Hematopoietic multipotent progenitor cell treated with erythropoietin and hydrocortisone succinate and interleukin-3 and kit ligand, for 6 days (in vitro differentiated cells): ENCODE data around the gene ENTR1.
"Not testable (repeated sequence)": the region's sequence is repeated elsewhere in the genome, so short reads cannot be mapped to it uniquely, and the experiment has no call there.

ENCODE experiments used
- DNase-seq: peaks from one replicate; pipeline ENCODE4 v3.0.0-alpha.2; 2015

ENTR1 gene

GRCh38 chr9:136438548-136439480 lies 28.4 kb upstream of the ENTR1 start:
- peak; percentile 46 for DNase-seq

DNA sequence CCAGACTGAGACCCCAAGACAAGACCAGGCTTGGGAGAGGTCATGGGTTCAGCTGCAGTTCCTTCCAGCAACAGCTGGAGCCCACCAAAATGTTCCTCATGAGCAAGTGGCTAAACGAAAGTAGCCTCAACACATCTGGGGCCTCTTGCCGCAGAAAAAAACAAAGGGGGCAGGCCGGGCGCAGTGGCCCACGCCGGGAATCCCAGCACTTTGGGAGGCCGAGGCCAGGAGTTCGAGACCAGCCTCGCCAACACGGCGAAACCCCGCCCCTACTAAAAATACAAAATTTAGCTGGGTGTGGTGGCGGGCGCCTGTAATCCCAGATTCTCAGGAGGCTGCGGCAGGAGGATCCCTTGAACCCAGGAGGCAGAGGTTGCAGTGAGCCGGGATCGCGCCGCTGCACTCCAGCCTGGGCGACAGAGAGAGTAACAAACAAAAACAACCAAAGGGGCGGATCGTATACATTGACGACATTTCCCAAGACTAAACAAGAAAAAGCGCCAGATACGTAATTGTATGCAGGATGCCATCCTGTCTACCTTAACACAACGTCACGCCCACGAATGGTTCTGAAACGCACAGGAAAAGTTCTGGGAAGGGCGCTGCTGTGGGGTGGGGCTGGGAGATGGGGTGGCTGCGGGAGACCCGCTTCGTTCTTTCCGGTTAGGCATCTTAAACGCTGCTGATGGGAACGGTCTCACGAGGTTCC lies 27.6 kb upstream of the ENTR1 start:
- no peak for DNase-seq

DNA sequence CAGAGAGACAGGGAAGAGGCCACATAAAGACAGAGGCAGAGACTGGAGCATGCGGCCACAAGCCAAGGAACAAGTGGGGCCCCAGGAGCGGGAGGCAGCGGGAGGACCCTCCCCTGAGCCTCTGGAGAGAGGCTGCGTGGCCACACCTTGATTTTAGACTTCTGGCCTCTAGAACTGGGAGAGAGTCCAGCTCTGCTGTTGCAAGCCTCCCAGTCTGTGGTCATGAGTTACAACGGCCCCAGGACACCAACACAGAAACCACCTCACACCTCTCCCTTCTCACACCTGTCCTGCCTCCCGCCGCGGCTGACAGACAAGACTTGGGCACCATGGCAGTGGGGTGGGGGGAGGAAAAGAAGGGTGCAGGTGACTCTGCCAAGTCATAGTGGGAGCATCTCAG lies 27.0 kb upstream of the ENTR1 start:
- peak; percentile 17 for DNase-seq

DNA sequence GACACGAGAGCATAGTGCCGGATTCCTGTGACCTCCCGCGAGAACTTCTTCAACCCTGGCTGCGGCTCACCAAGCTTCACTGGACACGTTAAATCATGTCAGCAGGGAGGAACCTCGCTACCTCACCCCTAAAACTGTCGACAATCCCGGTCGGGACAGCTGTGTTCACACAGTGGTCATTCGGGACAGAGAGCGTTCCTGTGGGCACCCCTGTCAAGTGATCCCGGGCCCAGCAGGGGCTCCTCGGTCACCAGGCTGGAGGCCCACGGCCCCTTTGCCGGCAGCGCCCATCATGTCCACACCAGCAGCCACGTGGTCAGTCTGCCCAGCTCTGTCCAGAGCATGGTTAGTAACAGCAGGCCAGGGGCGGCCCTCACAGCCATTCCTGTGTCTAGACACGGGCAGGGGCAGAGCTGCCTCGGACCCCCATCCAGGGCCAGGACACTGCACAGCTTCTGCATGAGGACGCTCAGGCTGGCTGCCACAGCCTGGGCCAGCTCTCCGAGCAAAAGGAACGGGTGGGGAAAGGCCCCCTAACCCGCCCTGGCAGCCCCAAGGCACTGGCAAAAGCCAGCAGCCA lies 25.7 kb upstream of the ENTR1 start:
- no peak for DNase-seq

GRCh38 chr9:136434580-136435169 lies 24.3 kb upstream of the ENTR1 start:
- DNase-seq, result no peak

GRCh38 chr9:136433849-136434579 lies 23.6 kb upstream of the ENTR1 start:
- DNase-seq, result no peak

GRCh38 chr9:136433043-136433715 lies 22.8 kb upstream of the ENTR1 start:
- no peak for DNase-seq

DNA sequence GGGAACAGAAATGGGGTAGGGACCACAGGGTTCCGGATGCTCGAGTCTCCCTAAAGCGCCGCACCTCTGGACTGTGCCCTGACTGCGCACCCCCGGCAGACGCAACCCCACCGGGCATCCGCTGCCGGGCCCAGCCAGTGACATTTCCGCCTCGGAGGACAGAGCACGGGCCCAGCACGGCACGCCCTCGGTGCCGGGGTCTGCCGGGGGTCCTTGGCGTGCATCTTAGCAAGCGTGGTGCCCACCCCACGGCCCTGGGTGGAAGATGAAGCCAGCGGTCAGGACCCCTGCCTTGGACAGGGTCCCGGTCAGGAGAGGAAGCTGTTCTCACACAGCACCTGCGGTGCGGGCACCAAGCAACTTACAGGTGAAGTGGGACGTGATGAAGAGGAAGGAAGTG lies 22.2 kb upstream of the ENTR1 start:
- no peak for DNase-seq

GRCh38 chr9:136431782-136432350 lies 21.5 kb upstream of the ENTR1 start:
- no peak for DNase-seq

DNA sequence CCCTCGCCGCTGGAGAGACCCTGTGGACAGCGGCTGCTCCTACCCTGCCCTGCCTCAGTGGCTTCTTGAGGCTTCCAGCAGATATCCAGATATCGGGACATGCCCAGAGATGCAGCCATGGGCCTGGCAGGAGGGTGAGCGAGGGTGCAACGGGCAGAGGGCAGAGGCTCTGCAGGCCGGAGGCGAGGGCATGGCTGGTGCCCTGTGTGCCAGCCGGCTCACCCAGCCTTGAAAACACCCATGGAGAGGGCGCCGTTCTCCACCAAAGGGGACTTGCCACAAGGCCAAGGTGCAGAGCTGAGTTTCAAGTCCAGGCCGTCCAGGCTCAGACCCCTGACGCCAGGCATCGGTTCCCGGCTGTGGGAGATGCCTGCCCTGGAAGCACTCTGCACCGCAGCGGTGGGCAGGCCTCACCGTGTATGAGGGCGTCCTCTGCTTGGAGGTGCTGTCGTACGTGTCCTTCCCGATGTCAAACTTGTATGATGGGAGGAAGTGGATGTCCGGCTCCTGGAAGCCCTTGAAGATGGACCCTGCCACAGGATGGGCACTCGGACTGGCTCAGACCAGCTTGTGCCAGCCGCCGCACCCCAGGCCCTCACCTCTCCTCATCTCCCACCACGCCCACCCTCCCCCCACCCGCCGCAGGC lies 20.3 kb upstream of the ENTR1 start:
- DNase-seq, result no peak

DNA sequence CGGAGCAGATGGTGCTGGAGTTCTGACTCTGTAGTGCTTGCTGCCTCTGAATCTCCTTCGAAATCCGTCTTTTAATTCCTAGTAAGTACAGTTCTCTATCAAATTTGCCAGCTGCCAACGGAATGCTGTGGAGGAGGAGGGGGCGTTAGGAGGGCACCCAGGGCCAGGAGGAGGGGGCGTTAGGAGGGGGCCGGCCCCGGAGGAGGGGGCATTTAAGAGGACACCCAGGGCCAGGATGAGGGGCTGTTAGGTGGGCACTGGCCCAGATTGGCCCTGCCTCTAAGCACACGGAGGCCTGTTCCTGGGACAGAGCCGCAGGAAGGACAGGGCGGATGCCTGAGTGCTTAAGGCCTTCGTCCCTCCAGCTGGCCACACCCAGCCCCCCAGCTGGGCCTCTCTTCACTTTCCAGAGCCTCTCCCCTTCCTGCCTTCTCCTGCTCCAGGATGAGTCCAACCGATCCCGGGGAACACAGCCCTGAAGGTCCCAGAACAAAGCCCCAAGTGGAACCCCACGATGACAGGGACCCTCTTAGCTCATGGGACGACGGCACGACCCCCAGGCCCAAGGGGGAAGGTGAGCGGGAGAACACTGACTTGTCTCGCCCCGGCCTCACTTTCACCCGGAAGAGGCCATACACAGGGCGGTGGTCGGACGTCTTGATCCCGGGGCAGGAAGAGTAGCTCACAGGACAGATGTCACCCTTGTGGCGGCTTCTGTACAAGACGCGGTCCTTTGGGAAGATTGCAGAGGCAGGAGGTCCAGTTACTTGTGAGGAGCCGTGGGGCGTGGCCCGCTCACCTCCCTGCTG lies 19.5 kb upstream of the ENTR1 start:
- no peak for DNase-seq

DNA sequence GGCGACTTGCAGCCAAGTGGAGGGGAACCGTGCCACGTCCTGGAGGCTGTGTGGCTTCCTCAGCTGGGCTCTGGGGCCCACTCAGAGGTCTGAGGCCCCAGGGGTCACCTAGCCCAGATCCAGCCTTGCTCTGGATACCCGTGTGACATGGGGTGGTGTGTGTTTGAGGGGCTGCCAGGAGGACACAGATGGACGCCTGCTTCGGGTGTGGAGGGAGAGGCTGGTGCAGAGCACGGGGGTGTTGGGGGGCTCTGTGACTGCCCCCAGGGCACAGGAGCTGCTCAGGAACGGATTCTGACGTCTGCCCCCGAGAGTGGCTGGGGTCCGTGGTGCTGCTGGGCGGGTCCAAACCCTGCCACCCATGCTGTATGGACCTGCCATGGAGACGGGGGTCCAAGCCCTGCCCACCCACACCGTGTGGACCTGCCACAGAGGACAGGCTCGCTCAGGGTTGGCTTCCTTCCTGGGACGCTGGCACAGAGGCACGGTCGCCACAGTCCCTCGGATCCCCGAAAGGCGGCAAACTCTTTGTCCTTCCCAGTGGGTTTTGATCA lies 18.7 kb upstream of the ENTR1 start:
- no peak for DNase-seq

DNA sequence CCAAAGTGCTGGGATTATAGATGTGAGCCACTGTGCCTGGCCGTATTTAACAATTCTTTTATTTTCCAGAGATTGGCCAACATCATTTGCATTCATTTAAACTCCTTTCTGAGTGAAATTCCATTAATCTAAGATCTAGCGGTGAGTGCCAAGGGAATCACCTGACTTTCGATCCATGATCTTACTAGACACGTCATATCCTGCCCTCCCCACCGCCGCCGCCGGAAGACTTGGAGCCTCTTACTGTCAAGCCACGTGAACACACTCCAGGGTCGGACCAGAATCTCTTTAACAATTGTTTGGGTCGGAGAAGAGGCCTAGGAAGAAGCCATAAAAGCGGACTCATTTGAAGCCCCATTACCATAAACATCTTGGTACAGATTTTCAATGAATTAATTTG lies 16.4 kb upstream of the ENTR1 start:
- no peak for DNase-seq

- DNase-seq, result not testable (repeated sequence)
Observed at GRCh38 chr9:136425367-136425766, 15.0 kb upstream of the ENTR1 start.

DNA sequence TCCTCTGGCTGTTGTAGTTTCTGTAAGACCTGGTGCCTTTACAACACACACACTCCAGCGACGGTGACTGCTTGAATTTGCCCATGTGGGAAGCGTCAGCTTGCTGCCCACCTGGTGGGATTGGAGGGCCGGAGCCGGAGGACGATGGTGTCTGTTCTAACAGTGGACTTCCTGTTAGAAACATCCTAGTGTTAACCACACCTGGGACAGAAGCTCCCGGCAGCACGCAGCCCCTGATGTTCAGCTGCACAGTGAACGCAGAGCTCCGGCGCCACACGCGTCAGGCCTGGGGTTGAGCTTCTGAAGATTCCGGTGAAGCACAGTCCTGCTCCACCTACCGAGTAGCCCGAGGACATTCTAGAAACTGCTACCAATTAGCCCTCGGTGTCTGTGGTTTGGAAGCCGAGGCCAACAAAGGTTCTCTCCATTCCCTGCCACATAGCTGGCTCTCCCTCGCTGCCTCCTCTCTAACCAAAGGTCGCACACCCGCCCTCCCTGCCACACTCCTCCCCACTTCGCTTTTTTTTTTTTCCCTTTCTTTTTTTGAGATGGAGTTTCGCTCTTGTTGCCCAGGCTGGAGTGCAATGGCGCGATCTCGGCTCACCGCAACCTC lies 14.4 kb upstream of the ENTR1 start:
- no peak for DNase-seq

DNA sequence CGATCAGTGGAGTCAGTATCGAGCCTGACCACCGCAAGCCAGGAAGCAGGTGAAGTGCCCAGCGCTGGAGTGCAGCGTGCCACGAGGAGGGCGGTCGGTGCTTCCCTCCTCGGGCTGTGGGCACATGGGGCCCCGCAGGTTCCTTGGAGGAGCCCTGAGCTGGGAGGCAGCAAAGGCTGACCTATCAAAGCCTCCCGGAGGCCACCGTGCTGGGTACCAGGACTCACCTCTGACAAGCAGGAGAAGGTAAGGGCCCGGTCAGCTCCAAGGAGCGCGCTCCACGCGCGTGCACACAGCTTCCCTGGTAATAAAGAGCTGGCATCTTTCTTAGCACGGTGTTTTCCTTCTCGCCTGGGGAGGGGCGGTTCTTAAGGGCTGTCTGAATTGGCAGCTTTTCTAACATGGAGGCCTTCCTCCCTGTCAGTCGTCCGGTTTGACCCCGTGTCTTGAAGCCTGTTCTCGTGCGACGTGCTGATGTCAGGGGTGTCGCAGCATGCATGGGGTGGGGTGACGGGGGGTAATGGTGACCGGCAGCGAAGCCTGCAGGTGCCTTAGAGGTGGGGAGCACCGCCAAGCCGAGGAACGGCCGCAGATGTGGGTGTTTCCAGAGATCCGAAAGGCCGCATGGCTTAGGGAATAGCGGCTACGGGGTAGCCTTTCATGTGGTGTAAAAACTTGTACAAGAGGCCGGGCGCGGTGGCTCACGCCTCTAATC lies 13.2 kb upstream of the ENTR1 start:
- DNase-seq, result no peak

- DNase-seq, result no peak
Observed at GRCh38 chr9:136422876-136423275, 12.5 kb upstream of the ENTR1 start.

GRCh38 chr9:136421791-136422190 lies 11.4 kb upstream of the ENTR1 start:
- DNase-seq, result no peak

DNA sequence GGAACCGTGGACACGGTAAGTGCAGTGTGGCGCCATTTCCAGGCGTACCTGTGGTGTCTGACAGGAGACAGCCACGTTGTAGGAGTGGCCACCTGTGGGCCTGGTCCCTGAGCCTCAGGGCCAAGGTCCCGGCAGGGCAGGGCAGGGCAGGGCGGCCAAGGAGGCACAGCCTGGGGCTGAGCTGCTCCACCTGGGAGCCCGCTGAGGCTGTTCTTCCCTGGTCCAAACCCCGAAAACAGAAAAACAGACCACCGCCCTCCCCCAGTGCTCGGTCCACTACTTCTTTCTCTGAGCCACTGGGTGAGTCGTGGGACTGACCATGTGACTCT lies 8.6 kb upstream of the ENTR1 start:
- DNase-seq, result no peak
